DND-41 (cell line): Measurements from ENCODE around the gene ARMC9.

Source experiments
- ATAC-seq: fragments of 200-7000 bp; cut with Tn5 transposase; 3 replicates; pipeline ENCODE4 v1.9.1; 2021; ENCODE audit warnings: low read depth; ENCODE audit not compliant: insufficient read depth
- DNase-seq: peaks from one replicate; pipeline ENCODE4 v3.0.0-alpha.2; 2020
- H2AFZ ChIP-seq: 2 replicates; pipeline ENCODE4 v1.6.0; 2012; ENCODE audit warnings: low read depth, low read length
- H3K27ac ChIP-seq: 2 replicates; pipeline ENCODE4 v1.5.1; 2012; ENCODE audit warnings: low read length, inconsistent platforms
- H3K27me3 ChIP-seq: fragments of 200-600 bp; sonication (generic); 2 replicates; pipeline ENCODE4 v1.6.0; 2012; ENCODE audit warnings: low read length, mild to moderate bottlenecking, inconsistent platforms; ENCODE audit not compliant: insufficient read depth, poor library complexity
- H3K36me3 ChIP-seq: 2 replicates; pipeline ENCODE4 v1.5.1; 2012; ENCODE audit warnings: low read length, inconsistent platforms; ENCODE audit not compliant: insufficient read depth
- H3K4me1 ChIP-seq: 2 replicates; pipeline ENCODE4 v1.5.1; 2012; ENCODE audit warnings: mild to moderate bottlenecking, low read length; ENCODE audit not compliant: insufficient read depth
- H3K4me2 ChIP-seq: 2 replicates; pipeline ENCODE4 v1.6.0; 2012; ENCODE audit warnings: mild to moderate bottlenecking, moderate library complexity, low read length, inconsistent platforms; ENCODE audit not compliant: insufficient read depth
- H3K4me3 ChIP-seq, 2 experiments: fragments of 200-600 bp in 1 of 2; shearing (Covaris generic) in 1 of 2; 2 replicates each; pipeline ENCODE4 v1.5.1; 2012 to 2016; ENCODE audit warnings: inconsistent platforms in 2 of 2, low read length in 2 of 2, mild to moderate bottlenecking in 2 of 2, low read depth in 1 of 2, moderate library complexity in 1 of 2
- H3K79me2 ChIP-seq: 2 replicates; pipeline ENCODE4 v1.6.0; 2012; ENCODE audit warnings: low read length, inconsistent platforms; ENCODE audit not compliant: insufficient read depth
- H3K9ac ChIP-seq: 2 replicates; pipeline ENCODE4 v1.6.0; 2012; ENCODE audit warnings: low read depth, mild to moderate bottlenecking, inconsistent platforms, low read length, moderate library complexity
- H3K9me3 ChIP-seq: 2 replicates; pipeline ENCODE4 v1.5.1; 2012; ENCODE audit warnings: low read length, moderate library complexity, mild to moderate bottlenecking, inconsistent platforms; ENCODE audit not compliant: insufficient read depth, severe bottlenecking
- H4K20me1 ChIP-seq: 2 replicates; pipeline ENCODE4 v1.6.0; 2012; ENCODE audit warnings: low read length; ENCODE audit not compliant: insufficient read depth
- CTCF ChIP-seq: IDR thresholded peaks from 2 replicates; pipeline ENCODE4 v1.5.1; 2012; ENCODE audit warnings: borderline replicate concordance, low read length, moderate library complexity, mild to moderate bottlenecking; ENCODE audit not compliant: poor library complexity, severe bottlenecking; ENCODE audit errors: extremely low read depth
- EZH2 ChIP-seq: IDR thresholded peaks from 3 replicates; pipeline ENCODE4 v1.6.1; 2012; ENCODE audit warnings: borderline replicate concordance, low read depth, mild to moderate bottlenecking, moderate library complexity, low read length, inconsistent platforms; ENCODE audit not compliant: severe bottlenecking

ARMC9 gene

GRCh38 chr2:231321556-231322334 lies 123.3 kb downstream of the ARMC9 start:
- no peak overlapping the region for H3K4me3 ChIP-seq
- no peak overlapping the region for H3K9ac ChIP-seq
- no peaks in the 10 kb centered on the region for H3K9me3 ChIP-seq
- no peak overlapping the region for H3K4me2 ChIP-seq
- H3K79me2 ChIP-seq: no peaks in the 10 kb centered on the region
- no peaks in the 10 kb centered on the region for H3K36me3 ChIP-seq
- TF ChIP-seq CTCF: no peak
- TF ChIP-seq EZH2: no peak
- no peaks in the 10 kb centered on the region for H3K27me3 ChIP-seq
- H3K4me1 ChIP-seq: no peaks in the 10 kb centered on the region
- H2AFZ ChIP-seq: no peak overlapping the region
- H3K27ac ChIP-seq: no peak overlapping the region
- DNase-seq (no peak), ATAC-seq (no peak)
- no peaks in the 10 kb centered on the region for H4K20me1 ChIP-seq

- H3K27me3 ChIP-seq: no peaks in the 10 kb centered on the region
These were observed 124.9 kb downstream of the ARMC9 start for GRCh38 chr2:231323316-231323715.

GRCh38 chr2:231325826-231326225 lies 127.4 kb downstream of the ARMC9 start:
- Histone ChIP-seq H2AFZ (no peak overlapping the region), H3K79me2 (no peaks in the 10 kb centered on the region), H3K4me3 (no peak overlapping the region), H4K20me1 (no peaks in the 10 kb centered on the region), H3K36me3 (no peaks in the 10 kb centered on the region), H3K27ac (no peak overlapping the region), H3K9ac (no peak overlapping the region), H3K4me1 (no peaks in the 10 kb centered on the region), H3K4me2 (no peak overlapping the region), H3K9me3 (no peaks in the 10 kb centered on the region), H3K27me3 (no peaks in the 10 kb centered on the region)
- DNase-seq (no peak), ATAC-seq (no peak)
- TF ChIP-seq CTCF (no peak), EZH2 (no peak)

More at GRCh38 chr2:231323316-231323715, 124.9 kb downstream of the ARMC9 start:
- Histone ChIP-seq H2AFZ (no peak overlapping the region), H3K4me3 (no peak overlapping the region), H3K9ac (no peak overlapping the region), H3K4me1 (no peaks in the 10 kb centered on the region), H4K20me1 (no peaks in the 10 kb centered on the region), H3K79me2 (no peaks in the 10 kb centered on the region), H3K27ac (no peak overlapping the region), H3K9me3 (no peaks in the 10 kb centered on the region), H3K36me3 (no peaks in the 10 kb centered on the region), H3K4me2 (no peak overlapping the region)
- DNase-seq (no peak), ATAC-seq (no peak)
- TF ChIP-seq CTCF (no peak), EZH2 (no peak)
